Activated T-cell treated with anti-CD3 and anti-CD28 coated beads, Interleukin-2, amount 50 U/mL, for 24 hours (primary cell): ENCODE data around the gene ZFAND4.
"Not testable (repeated sequence)": the region's sequence is repeated elsewhere in the genome, so short reads cannot be mapped to it uniquely, and the experiment has no call there.

Experiments
- DNase-seq: peaks from one replicate; pipeline ENCODE4 v3.0.0-alpha.2; 2020
- H3K27ac Mint-ChIP-seq: 2 replicates; pipeline ENCODE4 v1.8.0; 2020; ENCODE audit warnings: mild to moderate bottlenecking, mixed read lengths
- H3K27me3 Mint-ChIP-seq: 2 replicates; pipeline ENCODE4 v1.8.0; 2020; ENCODE audit warnings: mixed read lengths
- H3K36me3 Mint-ChIP-seq: 2 replicates; pipeline ENCODE4 v1.8.0; 2020; ENCODE audit warnings: low read depth, mixed read lengths
- H3K4me1 Mint-ChIP-seq: 2 replicates; pipeline ENCODE4 v1.8.0; 2020; ENCODE audit warnings: low read depth, mixed read lengths
- H3K4me3 Mint-ChIP-seq: 2 replicates; pipeline ENCODE4 v1.8.0; 2020; ENCODE audit warnings: mild to moderate bottlenecking, moderate library complexity, mixed read lengths
- H3K9me3 Mint-ChIP-seq: 2 replicates; pipeline ENCODE4 v1.8.0; 2020; ENCODE audit warnings: mixed read lengths

Gene ZFAND4

GRCh38 chr10:45589009-45589408 is 83.6 kb downstream of the ZFAND4 start:
- H3K27ac Mint-ChIP-seq = no peak overlapping the region

GRCh38 chr10:45586028-45586824 is 86.3 kb downstream of the ZFAND4 start:
- Mint-ChIP-seq H3K4me1 (peaks cover 31% of the 10 kb centered on the region), H3K9me3 (peaks cover 8% of the 10 kb centered on the region), H3K27me3 (no peaks in the 10 kb centered on the region), H3K27ac (no peak overlapping the region), H3K4me3 (no peak overlapping the region), H3K36me3 (peaks cover 25% of the 10 kb centered on the region)
- no peak for DNase-seq

More at GRCh38 chr10:45589009-45589408, 83.6 kb downstream of the ZFAND4 start:
- peaks cover 23% of the 10 kb centered on the region for H3K36me3 Mint-ChIP-seq
- peaks cover 8% of the 10 kb centered on the region for H3K9me3 Mint-ChIP-seq
- DNase-seq = no peak
- H3K4me3 Mint-ChIP-seq = no peak overlapping the region
- no peaks in the 10 kb centered on the region for H3K27me3 Mint-ChIP-seq
- peaks cover 39% of the 10 kb centered on the region for H3K4me1 Mint-ChIP-seq

- Mint-ChIP-seq H3K4me3 (no peak overlapping the region), H3K27me3 (no peaks in the 10 kb centered on the region), H3K36me3 (peaks cover 22% of the 10 kb centered on the region), H3K4me1 (peaks cover 38% of the 10 kb centered on the region), H3K9me3 (peaks cover 8% of the 10 kb centered on the region), H3K27ac (no peak overlapping the region)
- no peak for DNase-seq
These were observed 87.4 kb downstream of the ZFAND4 start for GRCh38 chr10:45585131-45585530.

- H3K27ac Mint-ChIP-seq = peak overlapping the region; percentile 10
- DNase-seq = no peak
- H3K4me3 Mint-ChIP-seq = no peak overlapping the region
- H3K36me3 Mint-ChIP-seq = peaks cover 13% of the 10 kb centered on the region
- H3K9me3 Mint-ChIP-seq = peaks cover 4% of the 10 kb centered on the region
- no peaks in the 10 kb centered on the region for H3K27me3 Mint-ChIP-seq
- peaks cover 45% of the 10 kb centered on the region for H3K4me1 Mint-ChIP-seq
These were observed 90.2 kb downstream of the ZFAND4 start for GRCh38 chr10:45582386-45582781.

DNA sequence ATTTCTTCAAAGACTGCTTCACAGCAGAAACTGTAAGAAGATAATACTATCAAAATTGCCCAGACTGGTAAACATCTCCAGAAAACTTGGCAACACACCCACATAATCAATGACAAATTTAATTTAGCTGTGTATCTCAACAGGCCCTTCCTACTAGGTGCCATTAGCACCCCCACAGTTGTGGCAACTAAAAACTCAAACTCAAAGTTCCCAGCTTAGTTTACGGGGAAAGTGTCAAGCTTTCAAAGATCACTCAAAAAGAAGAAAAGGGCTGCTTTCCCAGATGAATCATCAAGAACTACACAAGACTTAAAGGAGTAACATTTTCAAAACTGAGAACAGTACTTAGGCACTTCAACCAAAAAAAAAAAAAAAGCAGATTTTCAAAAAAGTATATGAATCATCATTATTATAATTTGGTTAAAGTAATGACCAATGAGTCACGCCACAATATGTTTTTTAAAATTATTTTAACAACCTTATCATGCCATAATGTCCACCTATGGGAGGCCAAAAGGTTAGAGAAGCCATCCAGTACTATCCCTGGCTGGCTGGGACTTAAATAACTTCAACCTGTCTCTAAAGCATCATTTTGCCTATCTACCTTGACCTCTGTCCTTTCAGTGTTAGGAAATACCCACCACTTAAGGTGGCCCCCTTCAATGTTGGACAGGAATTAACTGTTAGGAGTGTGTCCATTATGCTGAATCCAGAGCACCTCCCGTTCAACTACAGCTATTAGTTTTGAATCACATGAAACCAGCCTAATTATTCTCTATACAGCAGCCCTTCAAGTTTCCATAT is 90.8 kb downstream of the ZFAND4 start:
- DNase-seq = no peak
- Mint-ChIP-seq H3K9me3 (peaks cover 4% of the 10 kb centered on the region), H3K36me3 (peaks cover 10% of the 10 kb centered on the region), H3K4me3 (peak overlapping the region; percentile 26), H3K27ac (peak overlapping the region; percentile 93), H3K27me3 (no peaks in the 10 kb centered on the region), H3K4me1 (peaks cover 45% of the 10 kb centered on the region)

DNA sequence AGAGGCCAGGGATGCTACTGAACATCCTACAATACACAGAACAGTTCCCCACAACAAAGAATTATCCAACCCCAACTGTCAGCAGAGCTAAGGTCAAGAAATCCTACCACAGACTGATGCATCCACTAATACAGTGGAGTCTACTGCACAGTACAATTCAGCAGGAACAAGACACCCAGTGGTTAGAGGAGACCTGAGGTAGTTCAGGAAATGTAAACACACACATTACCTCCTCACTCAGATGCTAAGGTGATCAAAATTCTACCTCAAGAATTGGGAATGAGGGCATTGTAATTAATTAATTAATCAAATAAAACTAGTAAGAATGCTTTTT is 91.4 kb downstream of the ZFAND4 start:
- peaks cover 4% of the 10 kb centered on the region for H3K9me3 Mint-ChIP-seq
- H3K4me3 Mint-ChIP-seq = peak overlapping the region; percentile 80
- no peak for DNase-seq
- peak overlapping the region; percentile 93 for H3K27ac Mint-ChIP-seq
- H3K36me3 Mint-ChIP-seq = peaks cover 6% of the 10 kb centered on the region
- H3K27me3 Mint-ChIP-seq = no peaks in the 10 kb centered on the region
- peaks cover 44% of the 10 kb centered on the region for H3K4me1 Mint-ChIP-seq

GRCh38 chr10:45580371-45581215 is 92.0 kb downstream of the ZFAND4 start:
- Mint-ChIP-seq H3K27me3 (no peaks in the 10 kb centered on the region), H3K9me3 (peaks cover 4% of the 10 kb centered on the region), H3K4me3 (peak overlapping the region; percentile 80), H3K36me3 (peaks cover 3% of the 10 kb centered on the region), H3K4me1 (peaks cover 41% of the 10 kb centered on the region), H3K27ac (peak overlapping the region; percentile 93)
- DNase-seq = peak; percentile 40

- no peaks in the 10 kb centered on the region for H3K27me3 Mint-ChIP-seq
- no peak overlapping the region for H3K4me3 Mint-ChIP-seq
- no peak overlapping the region for H3K27ac Mint-ChIP-seq
- H3K36me3 Mint-ChIP-seq = no peaks in the 10 kb centered on the region
- H3K4me1 Mint-ChIP-seq = peaks cover 32% of the 10 kb centered on the region
- no peak for DNase-seq
- H3K9me3 Mint-ChIP-seq = no peaks in the 10 kb centered on the region
These were observed 94.1 kb downstream of the ZFAND4 start for GRCh38 chr10:45578384-45578971.

- H3K27ac Mint-ChIP-seq = no peak overlapping the region
- no peaks in the 10 kb centered on the region for H3K36me3 Mint-ChIP-seq
- DNase-seq = no peak
These were observed 96.5 kb downstream of the ZFAND4 start for GRCh38 chr10:45575966-45576597.

GRCh38 chr10:45575032-45575761 is 97.4 kb downstream of the ZFAND4 start:
- H3K27ac Mint-ChIP-seq, H3K9me3 Mint-ChIP-seq, H3K4me3 Mint-ChIP-seq, H3K36me3 Mint-ChIP-seq, H3K4me1 Mint-ChIP-seq, DNase-seq, H3K27me3 Mint-ChIP-seq: not testable (repeated sequence)

More at GRCh38 chr10:45575966-45576597, 96.5 kb downstream of the ZFAND4 start:
- Mint-ChIP-seq H3K9me3 (no peaks in the 10 kb centered on the region), H3K27me3 (no peaks in the 10 kb centered on the region), H3K4me3 (no peak overlapping the region), H3K4me1 (peaks cover 19% of the 10 kb centered on the region)

DNA sequence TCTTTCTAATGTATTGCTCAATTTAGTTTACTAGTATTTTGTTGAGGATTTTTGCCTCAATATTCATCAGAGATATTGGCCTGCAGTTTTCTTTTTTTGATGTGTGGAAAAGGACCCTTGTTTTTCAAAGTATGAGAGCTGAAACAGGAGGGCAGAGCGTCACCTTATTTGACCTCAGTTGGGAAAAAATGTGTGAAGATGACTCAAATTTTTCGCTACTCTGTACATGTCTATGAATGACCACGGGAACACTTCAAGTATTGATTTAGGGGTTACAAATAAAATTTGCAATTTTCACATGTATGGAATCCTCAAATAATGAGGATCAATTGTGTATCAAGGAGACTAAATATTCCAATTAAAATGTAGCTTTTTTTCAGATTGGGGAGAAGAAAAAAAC is 103.1 kb downstream of the ZFAND4 start:
- no peak overlapping the region for H3K27ac Mint-ChIP-seq
- no peak for DNase-seq
- no peak overlapping the region for H3K4me3 Mint-ChIP-seq
- no peaks in the 10 kb centered on the region for H3K36me3 Mint-ChIP-seq
- peaks cover 19% of the 10 kb centered on the region for H3K4me1 Mint-ChIP-seq
- H3K9me3 Mint-ChIP-seq = no peaks in the 10 kb centered on the region
- H3K27me3 Mint-ChIP-seq = no peaks in the 10 kb centered on the region

DNA sequence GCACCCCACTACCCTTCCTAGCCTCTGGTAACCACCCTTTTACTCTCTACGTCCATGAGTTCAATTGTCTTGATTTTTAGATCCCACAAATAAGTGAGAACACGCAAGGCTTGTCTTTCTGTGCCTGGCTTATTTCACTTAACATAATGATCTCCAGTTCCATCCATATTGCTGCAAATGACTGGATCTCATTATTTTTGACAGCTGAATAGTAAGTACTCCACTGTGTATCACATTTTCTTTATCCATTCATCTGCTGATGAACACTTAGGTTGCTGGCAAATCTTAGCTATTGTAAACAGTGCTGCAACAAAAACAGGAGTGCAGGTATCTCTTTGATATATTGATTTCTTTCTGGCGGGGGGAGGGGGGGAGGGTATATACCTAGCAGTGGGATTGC is 106.2 kb downstream of the ZFAND4 start:
- no peaks in the 10 kb centered on the region for H3K9me3 Mint-ChIP-seq
- no peak overlapping the region for H3K27ac Mint-ChIP-seq
- H3K36me3 Mint-ChIP-seq = no peaks in the 10 kb centered on the region
- H3K4me3 Mint-ChIP-seq = no peak overlapping the region
- H3K27me3 Mint-ChIP-seq = no peaks in the 10 kb centered on the region
- H3K4me1 Mint-ChIP-seq = peaks cover 29% of the 10 kb centered on the region
- DNase-seq = no peak
